HG03060 (cell line): ENCODE results near the gene CLEC6A.
"Not testable (repeated sequence)": the region's sequence is repeated elsewhere in the genome, so short reads cannot be mapped to it uniquely, and the experiment has no call there.

Experiments used
- ATAC-seq: cut with Tn5 transposase; IDR thresholded peaks from one replicate; pipeline ENCODE4 v1.9.1; 2021; ENCODE audit warnings: low read depth, moderate number of reproducible peaks; ENCODE audit not compliant: unreplicated experiment

Gene CLEC6A

DNA sequence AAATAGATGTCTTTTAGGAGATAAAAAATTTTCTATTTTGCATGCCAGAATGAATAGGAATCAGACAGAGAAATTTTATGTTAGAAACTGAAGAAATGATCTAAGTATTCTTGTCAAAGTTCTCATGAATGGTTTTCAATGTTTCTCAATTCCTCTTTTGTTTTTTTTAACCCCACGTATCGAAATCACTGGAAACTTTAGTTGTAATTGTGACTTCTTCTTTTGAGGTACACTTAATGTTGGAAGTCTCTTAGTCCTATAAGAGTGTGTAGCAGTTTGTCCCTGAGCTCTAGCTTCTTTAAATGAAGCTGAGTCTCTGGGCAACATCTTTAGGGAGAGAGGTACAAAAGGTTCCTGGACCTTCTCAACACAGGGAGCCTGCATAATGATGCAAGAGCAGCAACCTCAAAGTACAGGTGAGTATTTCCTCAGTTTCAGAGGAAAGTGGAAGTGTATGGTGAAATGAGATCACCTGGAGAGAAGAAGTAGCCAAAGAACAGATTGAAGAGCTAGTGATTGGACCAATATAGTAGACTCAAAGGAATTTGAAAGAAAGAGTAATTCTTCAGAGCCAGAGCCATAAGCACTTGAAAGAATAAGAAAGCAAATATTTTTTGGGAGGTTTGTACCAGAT lies at the start of gene CLEC6A:
TSS of gene CLEC6A (plus strand) at position 236 of the 634 bp plus-strand sequence. CDS start at position 386, 150 bp downstream.
- ATAC-seq, result no peak

DNA sequence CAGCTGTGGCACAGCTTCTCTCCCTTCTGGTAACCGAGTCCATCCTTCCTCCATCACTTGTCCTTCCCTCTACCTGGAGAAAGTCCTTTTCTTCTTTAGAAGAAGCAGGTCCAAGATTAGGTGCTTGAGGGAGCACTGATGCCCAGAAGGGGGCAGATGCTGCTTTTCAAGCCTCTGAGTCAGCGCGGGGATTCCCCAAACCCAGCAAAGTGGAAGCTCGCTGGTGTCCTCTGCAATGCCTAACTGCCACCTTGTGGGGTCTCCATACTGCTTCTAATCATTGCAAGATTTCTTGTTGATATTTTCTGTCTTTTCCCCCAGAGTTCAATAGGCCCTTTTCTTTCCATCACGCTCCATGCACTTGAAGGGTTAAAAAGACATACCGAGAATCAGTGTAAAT lies 36.2 kb upstream of the CLEC6A start:
- not testable (repeated sequence) for ATAC-seq

DNA sequence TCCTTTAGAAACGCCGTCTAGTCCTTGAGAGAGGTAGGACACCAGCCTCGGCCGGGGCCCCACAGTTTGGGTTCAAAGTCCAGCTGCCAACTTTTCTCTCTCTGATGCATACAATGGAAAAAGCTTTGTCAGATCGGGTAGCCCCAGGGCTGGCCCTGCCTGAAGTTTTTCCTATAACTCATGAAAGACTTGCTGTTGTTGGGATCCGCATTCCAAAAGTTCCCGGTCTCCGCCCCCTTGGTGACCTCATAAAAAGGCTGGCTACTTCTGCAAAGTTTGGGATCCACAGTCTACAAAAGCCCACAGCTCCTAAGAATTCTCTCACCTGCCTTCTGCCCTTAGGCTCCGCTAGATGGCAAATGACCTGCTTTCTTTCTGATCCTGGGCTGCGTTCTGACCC lies 35.3 kb upstream of the CLEC6A start:
- ATAC-seq, result no peak

DNA sequence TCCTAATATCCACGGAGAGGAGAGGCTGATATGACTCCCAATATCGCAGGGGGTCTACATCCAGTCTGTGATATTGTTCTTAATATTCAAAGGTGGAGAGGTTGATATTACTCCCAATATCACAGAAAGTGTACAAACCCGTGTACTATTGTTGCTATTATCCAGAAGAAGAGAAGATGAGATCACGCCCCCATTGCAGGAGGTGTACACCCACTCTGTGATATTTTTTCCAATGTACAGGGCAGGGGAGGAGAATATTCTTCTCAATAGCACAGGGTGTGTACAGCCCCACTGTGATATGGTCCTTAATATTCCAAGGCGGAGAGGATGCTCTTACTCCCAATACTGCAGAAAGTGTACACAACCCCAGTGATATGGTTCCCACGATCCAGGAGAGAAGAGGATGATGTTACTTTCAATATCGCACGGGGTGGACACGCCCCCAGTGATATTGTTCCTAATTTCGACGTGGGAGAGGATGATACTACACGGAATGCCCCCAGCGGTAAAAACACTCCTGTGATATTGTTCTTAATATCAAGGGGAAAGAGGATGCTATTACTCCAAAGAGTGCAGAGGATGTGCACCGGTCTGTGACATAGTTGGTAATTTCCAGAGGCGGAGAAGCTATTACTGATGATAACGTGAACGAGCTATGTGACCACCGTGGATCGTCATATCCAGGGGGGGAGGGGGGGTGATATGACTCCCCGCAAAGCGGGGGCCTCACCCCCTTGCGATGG lies 11.1 kb upstream of the CLEC6A start:
- ATAC-seq, result not testable (repeated sequence)

DNA sequence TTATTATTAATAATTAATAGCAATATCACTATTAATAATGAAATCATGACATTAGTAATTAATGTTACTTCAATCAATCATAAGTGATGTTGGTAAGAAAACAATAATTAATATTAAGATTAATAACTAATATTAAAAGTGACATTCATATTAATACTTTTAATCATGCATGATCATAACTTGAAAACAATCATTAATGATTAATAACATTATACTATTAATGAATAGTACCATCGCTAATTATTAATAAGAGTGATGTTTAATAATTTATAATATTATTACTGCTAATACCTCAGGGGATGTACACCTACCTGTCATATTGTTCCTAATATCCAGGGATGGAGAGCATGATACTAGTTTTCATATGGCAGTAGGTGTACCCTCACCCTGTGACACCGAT lies 10.0 kb upstream of the CLEC6A start:
- ATAC-seq, result no peak

DNA sequence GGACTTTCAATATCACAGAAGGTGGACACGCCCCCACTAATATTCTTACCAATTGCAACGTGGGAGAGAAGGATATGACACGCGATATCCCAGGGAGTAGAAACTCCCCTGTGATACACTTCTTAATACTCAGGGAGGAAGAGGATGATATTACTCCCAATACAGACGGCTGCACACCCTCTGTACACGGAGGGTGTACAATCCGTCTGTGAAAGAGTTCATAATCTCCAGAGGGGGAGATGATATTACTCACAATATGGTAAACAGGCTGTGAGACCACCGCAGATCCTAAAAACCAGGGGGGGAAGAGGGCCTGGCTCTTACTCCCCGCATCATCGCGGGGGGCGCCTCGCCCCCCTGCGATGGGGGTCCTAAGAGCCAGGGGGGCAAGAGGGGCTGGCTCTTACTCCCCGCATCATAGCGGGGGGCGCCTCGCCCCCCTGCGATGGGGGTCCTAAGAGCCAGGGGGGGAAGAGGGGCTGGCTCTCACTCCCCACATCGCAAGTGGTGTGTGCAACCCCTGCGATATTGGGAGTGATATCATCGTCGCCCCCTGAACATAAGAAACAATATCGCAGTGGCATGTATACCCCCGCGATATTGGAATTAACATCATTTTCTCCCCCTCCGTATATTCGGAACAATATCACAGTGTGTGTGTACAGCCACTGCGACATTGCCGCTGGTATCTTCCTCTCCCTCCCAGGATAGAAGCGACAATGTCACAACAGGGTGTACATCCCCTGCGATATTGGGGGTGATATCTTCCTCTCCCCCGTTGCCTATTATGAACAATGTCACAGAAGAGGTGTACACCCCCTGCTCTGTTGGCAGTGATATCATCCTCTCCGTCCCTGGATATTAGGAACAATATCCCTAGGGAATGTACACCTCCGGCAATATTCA lies 8.9 kb upstream of the CLEC6A start:
- no peak for ATAC-seq

DNA sequence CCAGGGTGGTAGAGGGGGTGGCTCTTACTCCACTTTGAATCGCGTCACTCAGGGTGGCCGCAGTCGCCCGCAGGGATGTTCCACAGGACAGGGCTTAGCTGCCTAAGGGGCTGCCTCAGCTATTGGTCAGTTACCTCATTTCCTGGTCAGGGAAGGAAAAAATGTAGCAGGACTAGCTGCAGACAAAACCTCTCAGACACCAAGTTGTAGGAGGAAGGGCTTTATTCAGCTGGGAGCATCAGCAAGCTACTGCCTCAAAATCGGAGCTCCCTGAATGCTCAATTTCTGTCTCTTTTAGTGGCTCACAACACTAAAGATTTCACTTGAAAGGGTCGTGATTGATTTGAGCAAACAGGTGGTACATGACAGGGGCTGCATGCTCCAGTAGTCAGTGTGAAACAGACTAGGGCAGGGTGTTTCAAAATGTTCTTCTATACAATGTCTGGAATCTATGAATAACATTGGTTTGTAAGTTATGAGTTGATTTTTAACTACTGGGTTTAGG lies 6.4 kb upstream of the CLEC6A start:
- no peak for ATAC-seq

DNA sequence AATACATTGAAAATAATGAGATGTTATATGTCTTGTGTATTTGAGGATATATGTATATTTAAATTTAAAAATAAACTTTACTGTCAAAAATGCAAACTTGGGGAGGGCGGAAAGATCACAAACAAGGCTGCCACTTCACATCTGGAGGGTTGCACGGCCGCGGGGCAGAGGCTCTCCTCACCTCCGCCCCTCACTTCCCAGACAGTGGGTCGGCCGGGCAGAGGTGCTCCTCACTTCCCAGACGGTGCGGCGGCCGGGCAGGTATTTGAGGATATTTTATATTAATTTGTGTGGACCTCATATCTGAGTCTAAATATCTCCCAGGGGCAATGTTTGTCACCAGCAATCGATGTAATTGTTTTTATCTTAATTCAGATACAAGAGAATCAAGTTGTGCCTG lies 3.7 kb upstream of the CLEC6A start:
- ATAC-seq, result no peak

DNA sequence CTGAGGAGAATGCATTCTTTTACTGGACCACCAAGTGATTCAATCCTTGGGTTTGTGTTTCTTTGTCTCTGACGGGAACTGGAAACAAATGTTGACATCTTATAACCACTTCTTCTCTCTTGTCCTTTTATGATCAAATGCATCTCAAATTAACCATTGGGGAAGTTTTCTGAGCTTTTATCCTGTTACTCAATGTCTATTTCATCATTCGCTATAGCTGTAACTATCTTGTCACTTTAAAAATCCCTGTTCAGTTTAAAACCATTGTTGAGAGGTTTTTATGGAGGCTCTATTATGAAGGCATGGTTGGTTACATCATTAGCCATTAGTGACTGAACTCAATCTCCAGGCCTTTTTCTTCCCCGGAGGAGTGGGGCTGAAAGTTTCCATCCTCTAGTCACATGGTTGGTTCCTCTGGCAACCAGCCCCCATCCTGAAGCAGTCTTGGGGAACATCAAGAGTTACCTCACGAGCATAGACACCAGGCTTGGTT lies 2.7 kb upstream of the CLEC6A start:
- ATAC-seq, result no peak

DNA sequence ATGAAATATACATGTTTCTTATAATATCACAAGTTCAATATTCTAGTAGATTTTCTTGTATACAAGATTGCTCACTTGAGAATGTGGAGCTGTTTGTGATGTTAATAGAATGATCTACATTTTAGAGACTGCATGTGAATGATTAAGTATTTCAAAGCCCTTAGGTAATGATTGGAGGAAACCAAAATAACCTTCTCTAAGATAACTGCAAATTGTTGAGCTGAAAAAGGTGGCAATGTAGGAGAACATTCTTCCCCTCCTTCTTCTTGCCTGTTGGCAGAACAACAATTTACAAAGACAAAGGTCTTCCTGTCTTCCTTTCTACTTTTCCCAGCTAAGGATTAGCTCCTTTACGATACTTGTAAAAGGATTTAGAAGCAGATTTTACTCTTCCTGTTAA lies 2.0 kb upstream of the CLEC6A start:
- ATAC-seq, result no peak

DNA sequence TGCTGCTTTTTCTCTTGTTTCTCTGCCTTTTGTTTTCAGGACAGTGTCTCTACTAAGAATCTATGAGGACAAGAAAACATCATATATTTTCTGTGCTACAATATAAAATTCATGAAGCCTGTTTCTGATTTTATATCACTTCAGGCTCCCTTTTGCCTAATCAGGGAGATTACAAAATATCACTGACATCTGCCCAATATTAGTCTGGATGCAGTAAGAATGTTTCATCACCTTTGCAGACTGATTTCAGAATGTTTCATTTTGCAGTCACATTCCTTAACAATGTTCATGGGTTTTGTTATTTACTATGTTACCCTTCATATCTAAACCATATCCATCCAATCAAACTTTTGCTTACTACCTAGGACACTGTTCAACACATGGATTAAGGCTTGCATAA lies 491 bp upstream of the CLEC6A start:
- no peak for ATAC-seq

DNA sequence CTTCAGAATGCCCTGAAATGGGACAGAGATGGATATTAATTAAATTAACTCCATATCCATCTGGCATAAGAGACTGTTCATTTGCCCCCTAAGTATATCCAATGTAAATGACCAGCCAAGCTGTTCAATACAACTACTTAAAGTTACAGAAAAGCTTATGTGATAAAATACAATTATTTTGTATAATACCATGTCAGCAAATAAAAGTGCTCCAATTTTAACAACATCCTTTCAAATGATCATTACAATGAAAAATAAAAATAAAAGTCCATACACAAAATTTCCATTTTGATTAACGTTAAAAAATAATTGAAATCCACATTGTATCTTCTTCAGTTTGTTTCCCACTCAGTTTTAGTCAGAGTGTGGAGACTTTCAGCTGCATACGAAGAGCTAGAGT lies 5.7 kb downstream of the CLEC6A start:
- ATAC-seq, result no peak

DNA sequence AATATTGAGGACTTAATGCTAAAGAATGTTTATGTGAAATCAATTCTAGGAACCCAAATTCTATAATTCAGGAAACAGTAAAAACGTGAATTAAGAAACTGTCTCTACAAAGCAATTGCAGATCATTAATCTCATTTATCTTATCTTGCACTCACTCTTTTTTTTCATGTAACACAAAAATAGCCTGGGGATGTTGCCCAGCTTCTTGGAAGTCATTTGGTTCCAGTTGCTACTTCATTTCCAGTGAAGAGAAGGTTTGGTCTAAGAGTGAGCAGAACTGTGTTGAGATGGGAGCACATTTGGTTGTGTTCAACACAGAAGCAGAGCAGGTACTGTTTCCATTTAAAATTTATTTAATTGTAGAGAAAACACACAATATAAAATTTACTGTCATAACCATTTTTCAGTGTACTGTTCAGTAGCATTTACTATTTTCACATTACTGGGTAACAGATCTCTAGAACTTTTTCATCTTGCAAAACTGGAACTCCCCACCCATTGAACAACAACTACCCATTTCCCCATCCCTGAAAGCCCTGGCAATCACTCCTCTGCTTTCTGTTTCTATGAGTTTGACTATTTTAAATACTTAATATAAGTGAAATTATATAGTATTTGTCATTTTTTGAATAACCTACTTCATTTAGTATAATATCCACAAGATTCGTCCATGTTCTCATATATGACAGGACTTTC lies 9.7 kb downstream of the CLEC6A start:
- no peak for ATAC-seq

DNA sequence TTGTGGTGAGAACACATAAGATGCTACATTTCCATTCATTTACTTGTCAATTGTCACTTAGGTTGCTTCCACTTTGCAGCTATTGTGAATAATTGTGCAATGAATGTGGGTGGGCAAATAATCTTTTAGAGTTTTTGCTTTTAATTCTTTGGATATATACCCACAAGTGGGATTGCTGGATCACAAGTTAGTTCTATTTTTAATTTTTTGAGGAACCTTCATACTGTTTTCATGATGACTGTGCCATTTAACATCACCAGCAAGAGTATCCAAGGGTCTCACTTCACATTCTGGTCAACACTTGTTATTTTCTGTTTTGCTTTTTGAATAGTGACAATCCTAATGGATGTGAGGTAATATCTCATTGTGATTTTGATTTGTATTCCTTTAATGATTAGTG lies 10.5 kb downstream of the CLEC6A start:
- ATAC-seq, result no peak

DNA sequence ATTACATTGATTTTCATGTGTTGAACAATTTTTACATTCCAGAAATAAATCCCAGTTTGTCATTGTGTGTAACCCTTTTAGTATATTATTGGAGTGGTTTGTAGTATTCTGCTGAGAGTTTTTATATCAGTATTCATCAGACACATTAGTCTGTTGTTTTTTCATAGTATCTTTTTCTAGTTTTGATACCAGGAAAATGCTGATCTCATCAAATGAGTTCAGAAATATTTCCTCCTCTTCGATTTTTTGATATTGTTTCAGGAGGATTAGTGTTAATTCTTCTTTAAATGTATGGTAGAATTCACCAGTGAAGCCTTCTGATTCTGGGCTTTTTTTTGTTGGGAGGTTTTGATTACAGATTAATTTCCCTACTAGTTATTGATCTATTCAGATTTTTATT lies 15.3 kb downstream of the CLEC6A start:
- ATAC-seq, result no peak

DNA sequence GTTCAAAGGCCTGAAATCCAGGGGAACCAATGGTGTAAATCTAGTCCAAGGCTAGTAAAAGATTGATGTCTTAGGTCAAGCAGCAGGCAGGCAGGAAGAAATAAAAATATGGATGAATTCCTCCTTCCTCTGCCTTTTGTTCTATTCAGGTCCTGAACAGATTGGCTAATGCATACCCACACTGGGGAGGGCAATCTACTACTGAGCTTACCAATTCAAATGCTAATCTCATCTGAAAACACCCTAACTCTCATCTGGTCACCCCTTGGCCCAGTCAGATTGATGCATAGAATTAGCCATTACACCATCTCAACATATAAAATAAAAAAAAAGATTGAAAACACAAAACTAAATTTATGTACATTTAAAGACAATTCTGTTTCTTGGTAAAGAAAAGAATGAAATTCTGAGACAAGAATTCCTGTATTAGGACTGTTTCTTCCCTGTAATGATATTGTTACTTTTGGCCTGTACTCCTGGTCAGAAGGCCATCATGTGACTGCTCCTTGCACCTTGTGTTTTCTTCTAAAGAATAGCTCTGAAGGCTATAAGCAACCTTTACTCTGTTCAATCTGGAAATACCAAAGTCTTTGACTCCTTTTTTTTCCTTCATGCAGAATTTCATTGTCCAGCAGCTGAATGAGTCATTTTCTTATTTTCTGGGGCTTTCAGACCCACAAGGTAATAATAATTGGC lies 19.9 kb downstream of the CLEC6A start:
- ATAC-seq, result no peak

DNA sequence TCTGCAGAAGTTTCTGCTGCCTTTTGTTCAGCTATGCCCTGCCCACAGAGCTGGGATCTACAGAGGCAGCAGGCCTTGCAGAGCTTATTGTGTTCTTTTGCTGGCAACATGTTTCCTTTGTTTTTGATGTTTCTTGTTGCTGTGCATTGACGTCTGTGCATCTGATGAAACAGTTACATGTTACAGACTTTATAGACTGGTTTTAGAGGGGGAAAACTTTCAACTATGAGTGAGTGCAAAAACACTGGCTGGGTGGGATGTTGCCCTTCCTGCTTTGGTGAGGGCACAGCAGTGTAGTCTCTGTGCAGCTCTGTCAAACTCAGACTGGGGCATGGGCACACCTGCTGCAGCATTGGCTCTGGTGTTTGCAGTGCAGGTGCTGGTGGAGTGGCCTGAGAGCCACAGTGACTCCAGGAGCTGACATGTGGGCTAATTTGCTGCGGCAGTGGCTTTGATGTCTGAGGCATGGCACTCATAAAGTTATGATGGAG lies 26.9 kb downstream of the CLEC6A start:
- ATAC-seq, result no peak

DNA sequence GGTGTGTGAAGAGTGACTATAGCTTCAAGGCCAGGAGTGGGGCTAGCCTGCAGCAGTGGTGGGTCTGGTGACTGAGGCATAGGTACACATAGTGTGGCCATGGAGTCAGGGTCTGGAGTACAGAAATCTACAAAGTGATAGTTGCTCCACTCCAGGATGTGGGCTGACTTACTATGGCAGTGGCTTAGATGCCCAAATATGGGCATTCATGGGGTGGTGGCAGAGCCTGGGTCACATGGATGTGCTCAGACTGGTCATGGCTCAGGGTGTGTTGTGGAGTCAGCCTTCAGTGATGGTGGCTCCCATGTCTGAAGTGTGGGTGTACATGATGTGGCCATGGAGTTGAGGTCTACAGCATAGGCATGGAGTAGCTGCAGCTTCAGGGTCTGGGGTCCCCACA lies 27.3 kb downstream of the CLEC6A start:
- no peak for ATAC-seq

DNA sequence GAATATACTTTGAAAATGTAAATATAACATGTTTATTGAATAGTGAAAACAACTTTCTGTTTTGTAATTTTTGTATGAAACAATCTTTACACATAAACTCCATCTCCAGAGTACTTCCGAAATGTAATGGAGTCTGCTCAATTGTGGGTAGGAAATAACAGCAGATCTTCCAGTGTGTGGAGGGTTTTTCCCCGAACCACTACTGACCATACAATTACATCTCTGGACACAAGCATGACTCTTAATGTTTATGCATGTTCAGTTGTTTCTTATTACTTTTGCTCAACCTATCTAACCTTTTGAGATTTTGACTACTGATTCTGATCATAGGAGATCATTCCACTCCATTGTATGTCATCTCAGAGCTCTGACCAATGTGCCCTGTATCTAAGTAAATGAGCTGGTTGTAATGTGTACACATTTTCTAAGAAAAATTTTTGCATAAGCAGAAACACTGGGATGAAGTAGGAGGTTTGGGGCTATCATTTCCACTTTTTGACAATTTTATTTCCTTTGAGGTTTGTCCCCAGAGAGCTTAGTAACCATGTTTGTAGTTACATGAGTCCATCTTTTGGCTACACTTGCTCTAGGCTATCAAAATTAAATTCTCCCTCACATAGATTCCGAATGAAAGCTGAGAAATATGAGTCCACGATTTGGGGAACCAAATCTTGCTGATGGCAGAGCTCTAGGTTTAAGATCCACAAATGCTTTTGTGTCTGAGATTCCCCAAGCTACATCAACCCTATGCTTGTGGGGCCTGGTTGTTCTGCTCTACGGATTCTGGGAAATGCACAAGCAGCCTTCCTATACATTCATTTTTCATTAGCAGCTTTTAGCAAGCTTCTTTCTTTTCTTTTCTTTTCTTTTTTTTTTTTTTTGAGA lies 36.1 kb downstream of the CLEC6A start:
- no peak for ATAC-seq
